MV-4-11 (cell line): ENCODE measurements around the gene SPATS2.
"Not testable (repeated sequence)": the region's sequence is repeated elsewhere in the genome, so short reads cannot be mapped to it uniquely, and the experiment has no call there.

Source experiments
- DNase-seq: peaks from one replicate; lab custom pipeline; 2025; lab: John Stamatoyannopoulos, UW

SPATS2 gene

GRCh38 chr12:49367381-49368239, at the start of gene SPATS2:
SPATS2 (plus strand) TSS chr12:49367462; CDS start chr12:49461013, 93,551 bp downstream.
- DNase-seq: no peak

GRCh38 chr12:49320411-49321103, 46.7 kb upstream of the SPATS2 start:
- DNase-seq: not testable (repeated sequence)

- no peak for DNase-seq
These were observed 44.9 kb upstream of the SPATS2 start for GRCh38 chr12:49322367-49322707.

- peak; percentile 98 for DNase-seq
These were observed 44.3 kb upstream of the SPATS2 start, which contains the start of gene TROAP for GRCh38 chr12:49322708-49323523. TROAP (plus strand) TSS chr12:49323255; CDS start chr12:49323609, 354 bp downstream.

- no peak for DNase-seq
These were observed 43.7 kb upstream of the SPATS2 start for GRCh38 chr12:49323524-49324097.

- no peak for DNase-seq
These were observed 41.7 kb upstream of the SPATS2 start for GRCh38 chr12:49325606-49326005.

- DNase-seq: no peak
These were observed 39.9 kb upstream of the SPATS2 start for GRCh38 chr12:49327368-49327767.

GRCh38 chr12:49327887-49328286, 39.4 kb upstream of the SPATS2 start:
- DNase-seq: no peak

- DNase-seq: no peak
These were observed 38.4 kb upstream of the SPATS2 start for GRCh38 chr12:49328816-49329215.

GRCh38 chr12:49330032-49330619, 37.1 kb upstream of the SPATS2 start:
- no peak for DNase-seq

GRCh38 chr12:49330631-49331379, 36.5 kb upstream of the SPATS2 start:
- DNase-seq: no peak

GRCh38 chr12:49331380-49332222, 35.7 kb upstream of the SPATS2 start:
- DNase-seq: peak; percentile 22

GRCh38 chr12:49332441-49332861, 34.8 kb upstream of the SPATS2 start:
- no peak for DNase-seq

GRCh38 chr12:49332891-49333371, 34.3 kb upstream of the SPATS2 start:
- no peak for DNase-seq

GRCh38 chr12:49333778-49334177, 33.5 kb upstream of the SPATS2 start:
- not testable (repeated sequence) for DNase-seq

- no peak for DNase-seq
These were observed 33.0 kb upstream of the SPATS2 start for GRCh38 chr12:49334226-49334625.

GRCh38 chr12:49334681-49335080, 32.6 kb upstream of the SPATS2 start:
- no peak for DNase-seq

GRCh38 chr12:49335118-49335954, 31.9 kb upstream of the SPATS2 start:
- no peak for DNase-seq
